ENCODE results near the gene OIP5. TPM values are rescaled to one million over a fixed set of nuclear protein-coding genes. Genes with fewer than 3 reads are reported as not detected.

OIP5 gene
- 31.0 and 36.1 TPM in 2 replicates for total RNA-seq (2021)
- percentile 68 among the genes with signal in this experiment for Bru-seq, nascent RNA
- percentile 67 among the genes with signal in this experiment for BruChase-seq, experiment 1, labeled RNA remaining after a 2-hour chase
- percentile 74 among the genes with signal in this experiment for BruChase-seq, experiment 2, labeled RNA remaining after a 6-hour chase
- long read RNA-seq, transcript OIP5-202 (4 exons, 485 nt) = minor isoform, 7 of 92 reads
- long read RNA-seq, transcript OIP5-201 (5 exons, 1,236 nt) = major isoform, 76 of 92 reads
- long read RNA-seq, partial matches to known transcripts = 2 of 92 reads
- long read RNA-seq, other reads (novel, unspliced or antisense) = 7 of 92 reads

DNA sequence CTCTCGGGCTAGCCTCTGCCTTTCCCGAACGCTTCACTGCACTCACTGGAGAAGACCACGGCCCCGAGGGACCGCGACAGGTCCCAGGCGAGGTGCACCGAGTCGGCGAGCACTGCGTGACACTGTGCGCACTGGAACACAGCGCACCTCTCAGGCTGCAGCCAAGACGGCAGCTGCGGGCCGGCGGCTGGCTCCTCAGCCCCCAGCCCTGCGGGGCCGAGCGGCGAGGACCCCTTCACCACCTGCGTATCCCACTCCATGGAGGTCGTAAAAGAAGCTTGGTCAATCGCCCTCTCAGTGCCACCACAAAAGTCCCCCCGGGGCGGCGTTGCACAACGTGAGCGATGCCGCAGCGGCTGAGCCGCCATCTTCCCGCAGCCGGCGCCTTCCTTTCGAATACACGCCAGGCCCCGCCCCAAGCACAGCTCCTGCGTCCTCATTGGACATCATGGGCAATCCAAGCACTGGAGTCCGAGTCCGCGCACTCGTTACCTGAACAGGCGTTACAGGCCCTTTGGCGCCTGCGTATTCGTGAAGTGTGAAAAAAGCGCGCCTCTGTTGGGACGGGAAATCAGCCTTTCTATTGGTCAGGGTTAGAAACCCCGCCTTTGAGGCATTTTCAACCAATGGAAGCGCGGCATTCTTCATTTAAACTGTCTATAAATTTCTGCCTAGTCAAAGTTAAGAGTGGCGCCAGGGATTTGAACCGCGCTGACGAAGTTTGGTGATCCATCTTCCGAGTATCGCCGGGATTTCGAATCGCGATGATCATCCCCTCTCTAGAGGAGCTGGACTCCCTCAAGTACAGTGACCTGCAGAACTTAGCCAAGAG lies at the start of gene OIP5, which contains the start of gene NUSAP1:
Gene OIP5, minus strand, starts transcription at position 398 of the 832 bp plus-strand sequence. Its CDS starts 30 bp downstream, at position 368.
Gene NUSAP1, plus strand, starts transcription at position 688 of the 832 bp plus-strand sequence. Its CDS starts 77 bp downstream, at position 765.
- H3K36me3 ChIP-seq (ENCODE audit: insufficient read depth, low read length, poor library complexity, severe bottlenecking) = peaks cover 11% of the 10 kb centered on the region
- H3K9me3 ChIP-seq (ENCODE audit: low read depth, low read length, poor library complexity, severe bottlenecking) = no peaks in the 10 kb centered on the region
- ChIA-PET POLR2A (ENCODE audit: low non-redundant PET) (interaction anchor here (0.5 to 0.6 kb wide), 3 partner anchors 33 to 805 kb away, joined by 4 to 8 read pairs (median 4); no protein-coding TSS in a partner anchor), CTCF (interaction anchor here (0.7 to 1.1 kb wide), 3 partner anchors 43 to 428 kb away, joined by 3 read pairs; partner anchors contain the start of gene CHP1)
- peaks cover 13% of the 10 kb centered on the region for H3K4me1 ChIP-seq (ENCODE audit: insufficient read depth, low read length, poor library complexity, severe bottlenecking)
- intact Hi-C loops (cut with micrococcal nuclease; ENCODE audit: unreplicated experiment) = loop anchor here (5.0 kb wide), 2 partner anchors 45 to 425 kb away; no protein-coding TSS in a partner anchor
- peak; percentile 100 for DNase-seq (ENCODE audit: low spot score)
- TF ChIP-seq, protein P1, sequence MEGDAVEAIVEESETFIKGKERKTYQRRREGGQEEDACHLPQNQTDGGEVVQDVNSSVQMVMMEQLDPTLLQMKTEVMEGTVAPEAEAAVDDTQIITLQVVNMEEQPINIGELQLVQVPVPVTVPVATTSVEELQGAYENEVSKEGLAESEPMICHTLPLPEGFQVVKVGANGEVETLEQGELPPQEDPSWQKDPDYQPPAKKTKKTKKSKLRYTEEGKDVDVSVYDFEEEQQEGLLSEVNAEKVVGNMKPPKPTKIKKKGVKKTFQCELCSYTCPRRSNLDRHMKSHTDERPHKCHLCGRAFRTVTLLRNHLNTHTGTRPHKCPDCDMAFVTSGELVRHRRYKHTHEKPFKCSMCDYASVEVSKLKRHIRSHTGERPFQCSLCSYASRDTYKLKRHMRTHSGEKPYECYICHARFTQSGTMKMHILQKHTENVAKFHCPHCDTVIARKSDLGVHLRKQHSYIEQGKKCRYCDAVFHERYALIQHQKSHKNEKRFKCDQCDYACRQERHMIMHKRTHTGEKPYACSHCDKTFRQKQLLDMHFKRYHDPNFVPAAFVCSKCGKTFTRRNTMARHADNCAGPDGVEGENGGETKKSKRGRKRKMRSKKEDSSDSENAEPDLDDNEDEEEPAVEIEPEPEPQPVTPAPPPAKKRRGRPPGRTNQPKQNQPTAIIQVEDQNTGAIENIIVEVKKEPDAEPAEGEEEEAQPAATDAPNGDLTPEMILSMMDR (conservative IDR thresholded peaks at IDR 0.05; ENCODE audit: low read depth, low read length) = peak; percentile 63
- no peak for TF ChIP-seq EZH2 (IDR thresholded peaks at IDR 0.05; ENCODE audit: borderline replicate concordance, low read depth, low read length, poor library complexity, severe bottlenecking)
- no peaks in the 10 kb centered on the region for H3K27me3 ChIP-seq (replicated peaks; ENCODE audit: insufficient read depth, low read depth, low read length, poor library complexity)
- BruUV-seq (replicated peaks) = TSS peak; percentile 59
- H3K4me3 ChIP-seq (ENCODE audit: low read depth, low read length, poor library complexity, severe bottlenecking) = peak within 1 kb of the TSS; percentile 78
- peak within 1 kb of the TSS; percentile 91 for H3K27ac ChIP-seq (ENCODE audit: low read depth, low read length, poor library complexity, severe bottlenecking)

DNA sequence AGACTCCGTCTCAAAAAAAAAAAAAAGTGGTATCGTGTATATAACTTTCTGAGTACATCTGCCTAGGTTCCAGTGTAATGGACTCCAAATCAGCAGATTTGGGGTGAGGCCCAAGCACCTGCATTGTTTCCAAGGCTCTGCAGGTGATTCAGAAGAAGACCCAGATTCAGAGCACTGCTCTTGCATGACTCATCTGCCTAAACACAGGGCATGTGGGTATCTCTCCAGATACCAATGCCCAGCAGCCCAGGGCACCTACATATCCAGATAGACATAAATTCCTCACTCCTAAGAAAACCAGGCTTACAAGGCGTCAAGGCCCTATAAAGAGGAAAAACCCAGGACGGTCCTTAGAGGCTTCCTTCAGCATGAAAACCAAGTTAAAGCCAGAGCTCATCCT lies 45.6 kb upstream of the OIP5 start:
- ChIA-PET POLR2A (ENCODE audit: low non-redundant PET) (no interaction called here), CTCF (no interaction called here)
- TF ChIP-seq, protein P1 (conservative IDR thresholded peaks at IDR 0.05; ENCODE audit: low read depth, low read length) = no peak
- no peak for TF ChIP-seq EZH2 (IDR thresholded peaks at IDR 0.05; ENCODE audit: borderline replicate concordance, low read depth, low read length, poor library complexity, severe bottlenecking)
- DNase-seq (ENCODE audit: low spot score) = no peak
- H3K36me3 ChIP-seq (ENCODE audit: insufficient read depth, low read length, poor library complexity, severe bottlenecking) = peaks cover 81% of the 10 kb centered on the region
- no TSS peak for BruUV-seq (replicated peaks)
- no peaks in the 10 kb centered on the region for H3K4me1 ChIP-seq (ENCODE audit: insufficient read depth, low read length, poor library complexity, severe bottlenecking)
- H3K9me3 ChIP-seq (ENCODE audit: low read depth, low read length, poor library complexity, severe bottlenecking) = no peaks in the 10 kb centered on the region
- no peaks in the 10 kb centered on the region for H3K27me3 ChIP-seq (replicated peaks; ENCODE audit: insufficient read depth, low read depth, low read length, poor library complexity)
- intact Hi-C loops (cut with micrococcal nuclease; ENCODE audit: unreplicated experiment) = no loop called here
- no peak overlapping the region for H3K4me3 ChIP-seq (ENCODE audit: low read depth, low read length, poor library complexity, severe bottlenecking)
- no peak overlapping the region for H3K27ac ChIP-seq (ENCODE audit: low read depth, low read length, poor library complexity, severe bottlenecking)

DNA sequence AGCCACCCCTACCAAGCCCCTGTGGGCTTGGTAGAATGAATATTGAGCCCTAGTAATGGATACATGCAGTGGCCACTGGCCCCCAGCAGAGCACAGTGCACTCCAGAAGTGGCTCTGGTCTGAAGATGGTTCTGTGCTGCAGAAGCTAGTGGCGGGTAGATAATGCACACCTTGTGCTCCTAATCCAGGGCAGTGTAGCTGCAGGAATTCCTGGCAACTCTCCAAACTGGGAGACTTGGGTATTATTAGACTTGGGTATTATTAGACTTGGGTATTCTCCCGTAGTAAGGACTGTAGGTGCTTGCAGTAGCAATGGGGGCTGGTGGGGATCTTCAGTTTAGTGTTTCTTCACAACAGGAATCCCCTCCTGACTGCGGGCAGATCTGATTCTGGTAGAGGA lies 35.0 kb upstream of the OIP5 start:
- Histone ChIP-seq H3K9me3 (ENCODE audit: low read depth, low read length, poor library complexity, severe bottlenecking) (no peaks in the 10 kb centered on the region), H3K27ac (ENCODE audit: low read depth, low read length, poor library complexity, severe bottlenecking) (no peak overlapping the region), H3K27me3 (replicated peaks; ENCODE audit: insufficient read depth, low read depth, low read length, poor library complexity) (no peaks in the 10 kb centered on the region), H3K4me3 (ENCODE audit: low read depth, low read length, poor library complexity, severe bottlenecking) (no peak overlapping the region), H3K4me1 (ENCODE audit: insufficient read depth, low read length, poor library complexity, severe bottlenecking) (no peaks in the 10 kb centered on the region), H3K36me3 (ENCODE audit: insufficient read depth, low read length, poor library complexity, severe bottlenecking) (peaks cover 98% of the 10 kb centered on the region)
- no peak for DNase-seq (ENCODE audit: low spot score)
- intact Hi-C loops (cut with micrococcal nuclease; ENCODE audit: unreplicated experiment) = no loop called here
- ChIA-PET POLR2A (ENCODE audit: low non-redundant PET) (interaction anchor here (0.6 kb wide), 1 partner anchor 417 kb away, joined by 22 read pairs; no protein-coding TSS in a partner anchor), CTCF (no interaction called here)
- TF ChIP-seq EZH2 (IDR thresholded peaks at IDR 0.05; ENCODE audit: borderline replicate concordance, low read depth, low read length, poor library complexity, severe bottlenecking) = no peak
- TF ChIP-seq, protein P1 (conservative IDR thresholded peaks at IDR 0.05; ENCODE audit: low read depth, low read length) = no peak
- BruUV-seq (replicated peaks) = no TSS peak
